Stimulated activated CD8-positive, alpha-beta memory T cell treated with anti-CD3 and anti-CD28 coated beads, Interleukin-4, amount 100 ng/mL, for 4 hours (primary cell): ENCODE measurements around the gene COL5A2.

Experiments
- DNase-seq, 2 donors: peaks; one replicate each; pipeline ENCODE4 v3.0.0-alpha.2; 2020; ENCODE audit warnings: low read depth in 2 of 2, low spot score in 1 of 2

The COL5A2 gene

GRCh38 chr2:189178726-189179569 is 613 bp downstream of the COL5A2 start:
- no peak for DNase-seq

GRCh38 chr2:189178054-189178453 is 1.5 kb downstream of the COL5A2 start:
- no peak for DNase-seq

GRCh38 chr2:189177251-189177840 is 2.2 kb downstream of the COL5A2 start:
- no peak for DNase-seq

- DNase-seq: no peak
Measured at GRCh38 chr2:189176516-189176915, 3.0 kb downstream of the COL5A2 start.

GRCh38 chr2:189175869-189176433 is 3.6 kb downstream of the COL5A2 start:
- DNase-seq: no peak

- no peak for DNase-seq
Measured at GRCh38 chr2:189171956-189172609, 7.5 kb downstream of the COL5A2 start.

GRCh38 chr2:189168856-189169499 is 10.6 kb downstream of the COL5A2 start:
- DNase-seq: no peak

GRCh38 chr2:189165656-189166380 is 13.7 kb downstream of the COL5A2 start:
- DNase-seq: no peak

- no peak for DNase-seq
Measured at GRCh38 chr2:189164746-189165145, 14.8 kb downstream of the COL5A2 start.

GRCh38 chr2:189163889-189164288 is 15.7 kb downstream of the COL5A2 start:
- no peak for DNase-seq

GRCh38 chr2:189162566-189162965 is 17.0 kb downstream of the COL5A2 start:
- DNase-seq: no peak

GRCh38 chr2:189161894-189162293 is 17.7 kb downstream of the COL5A2 start:
- DNase-seq: no peak

GRCh38 chr2:189159717-189160116 is 19.8 kb downstream of the COL5A2 start:
- no peak for DNase-seq

- DNase-seq: no peak
Measured at GRCh38 chr2:189159273-189159672, 20.3 kb downstream of the COL5A2 start.

- no peak for DNase-seq
Measured at GRCh38 chr2:189157939-189158338, 21.6 kb downstream of the COL5A2 start.

- no peak for DNase-seq
Measured at GRCh38 chr2:189157456-189157855, 22.1 kb downstream of the COL5A2 start.

- DNase-seq: no peak
Measured at GRCh38 chr2:189155795-189156194, 23.8 kb downstream of the COL5A2 start.

GRCh38 chr2:189153619-189154018 is 25.9 kb downstream of the COL5A2 start:
- no peak for DNase-seq

GRCh38 chr2:189152483-189152882 is 27.1 kb downstream of the COL5A2 start:
- no peak for DNase-seq

- no peak for DNase-seq
Measured at GRCh38 chr2:189151906-189152305, 27.7 kb downstream of the COL5A2 start.

- DNase-seq: no peak
Measured at GRCh38 chr2:189150033-189150432, 29.5 kb downstream of the COL5A2 start.
